ENCODE measurements around the gene C4BPA.

C4BPA gene

DNA sequence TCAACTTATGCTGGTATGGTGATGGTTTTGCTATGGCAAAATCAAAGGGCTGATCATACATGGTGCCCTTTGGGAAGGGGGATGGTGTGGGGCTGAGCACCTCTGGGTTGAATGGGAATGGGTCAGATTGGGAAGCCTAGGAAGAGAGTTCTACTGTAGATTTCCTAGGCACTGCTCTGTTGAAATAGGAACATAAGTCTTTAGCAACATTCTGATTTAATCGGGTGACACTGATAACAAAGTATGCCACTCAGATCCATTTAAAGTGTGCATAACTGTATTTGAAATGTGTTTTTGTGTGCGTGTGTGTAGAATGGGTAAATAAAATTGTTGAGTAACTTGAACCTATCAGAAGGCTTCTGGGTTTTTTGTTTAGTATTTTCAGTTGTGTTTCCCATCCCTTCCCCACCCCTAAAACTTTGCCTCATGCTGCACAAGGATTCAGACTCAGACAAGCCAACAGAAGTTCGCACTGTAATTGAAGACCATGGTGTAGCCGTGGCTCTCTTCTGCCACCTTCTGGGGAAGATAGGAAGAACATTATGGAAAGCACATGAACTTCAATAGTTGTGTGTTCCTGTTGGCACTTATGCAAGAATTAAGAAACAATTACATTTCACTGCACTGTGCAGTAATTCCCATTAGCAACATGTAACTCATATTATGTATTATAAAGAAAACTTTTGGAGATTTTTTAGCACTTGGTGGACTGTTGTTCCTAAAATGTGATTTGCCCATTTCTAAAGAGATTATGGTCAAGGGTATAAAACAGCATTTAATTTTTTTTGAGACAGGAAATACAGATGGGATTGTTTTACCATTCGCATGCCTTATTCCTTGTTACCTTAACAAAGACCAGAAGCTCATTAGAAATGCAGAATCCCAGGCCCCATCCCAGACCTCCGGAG is 26.3 kb upstream of the C4BPA start:
- Histone ChIP-seq H3K27me3 (ENCODE audit: insufficient read depth, low read length, poor library complexity, severe bottlenecking) (no peaks in the 10 kb centered on the region), H3K4me1 (ENCODE audit: insufficient read depth, low read length, poor library complexity, severe bottlenecking) (no peaks in the 10 kb centered on the region), H3K4me3 (ENCODE audit: low read length, poor library complexity, severe bottlenecking) (no peak overlapping the region), H3K36me3 (ENCODE audit: insufficient read depth, low read length) (no peaks in the 10 kb centered on the region), H3F3A (ENCODE audit: low read depth) (no peaks in the 10 kb centered on the region), H2AFZ (ENCODE audit: low read length) (no peak overlapping the region), H3K9me2 (replicated peaks; ENCODE audit: low read depth, low read length) (no peaks in the 10 kb centered on the region), H3K9me3 (ENCODE audit: insufficient read depth, low read depth, low read length) (no peaks in the 10 kb centered on the region), H4K20me1 (ENCODE audit: insufficient read depth, low read length, poor library complexity, severe bottlenecking) (no peaks in the 10 kb centered on the region), H3K9ac (ENCODE audit: low read depth, low read length, poor library complexity, severe bottlenecking) (no peak overlapping the region), H3K4me2 (ENCODE audit: low read depth, low read length, poor library complexity, severe bottlenecking) (no peak overlapping the region), H3K79me2 (ENCODE audit: insufficient read depth, low read length) (no peaks in the 10 kb centered on the region)
- TF ChIP-seq CTCF (conservative IDR thresholded peaks at IDR 0.05; ENCODE audit: low read length) (peak; percentile 90), EZH2phosphoT487 (IDR thresholded peaks at IDR 0.05; ENCODE audit: borderline replicate concordance) (no peak)

- no peaks in the 10 kb centered on the region for H3K9me3 ChIP-seq (ENCODE audit: insufficient read depth, low read depth, low read length)
- H3K36me3 ChIP-seq (ENCODE audit: insufficient read depth, low read length) = no peaks in the 10 kb centered on the region
- H4K20me1 ChIP-seq (ENCODE audit: insufficient read depth, low read length, poor library complexity, severe bottlenecking) = no peaks in the 10 kb centered on the region
- no peaks in the 10 kb centered on the region for H3K4me1 ChIP-seq (ENCODE audit: insufficient read depth, low read length, poor library complexity, severe bottlenecking)
- H3K9ac ChIP-seq (ENCODE audit: low read depth, low read length, poor library complexity, severe bottlenecking) = no peak overlapping the region
- no peak overlapping the region for H3K4me2 ChIP-seq (ENCODE audit: low read depth, low read length, poor library complexity, severe bottlenecking)
- H3F3A ChIP-seq (ENCODE audit: low read depth) = no peaks in the 10 kb centered on the region
- H3K4me3 ChIP-seq (ENCODE audit: low read length, poor library complexity, severe bottlenecking) = no peak overlapping the region
- H2AFZ ChIP-seq (ENCODE audit: low read length) = no peak overlapping the region
- no peaks in the 10 kb centered on the region for H3K9me2 ChIP-seq (replicated peaks; ENCODE audit: low read depth, low read length)
- H3K27me3 ChIP-seq (ENCODE audit: insufficient read depth, low read length, poor library complexity, severe bottlenecking) = no peaks in the 10 kb centered on the region
- TF ChIP-seq CTCF (conservative IDR thresholded peaks at IDR 0.05; ENCODE audit: low read length) (no peak), EZH2phosphoT487 (IDR thresholded peaks at IDR 0.05; ENCODE audit: borderline replicate concordance) (no peak)
- no peaks in the 10 kb centered on the region for H3K79me2 ChIP-seq (ENCODE audit: insufficient read depth, low read length)
These were observed 25.4 kb upstream of the C4BPA start for GRCh38 chr1:207078578-207079132.

GRCh38 chr1:207079706-207080241 is 24.3 kb upstream of the C4BPA start:
- H3K4me2 ChIP-seq (ENCODE audit: low read depth, low read length, poor library complexity, severe bottlenecking) = no peak overlapping the region
- H4K20me1 ChIP-seq (ENCODE audit: insufficient read depth, low read length, poor library complexity, severe bottlenecking) = no peaks in the 10 kb centered on the region
- H3K9ac ChIP-seq (ENCODE audit: low read depth, low read length, poor library complexity, severe bottlenecking) = no peak overlapping the region
- H3K36me3 ChIP-seq (ENCODE audit: insufficient read depth, low read length) = no peaks in the 10 kb centered on the region
- H3K79me2 ChIP-seq (ENCODE audit: insufficient read depth, low read length) = no peaks in the 10 kb centered on the region
- no peaks in the 10 kb centered on the region for H3K9me3 ChIP-seq (ENCODE audit: insufficient read depth, low read depth, low read length)
- no peak for TF ChIP-seq CTCF (conservative IDR thresholded peaks at IDR 0.05; ENCODE audit: low read length)
- no peak for TF ChIP-seq EZH2phosphoT487 (IDR thresholded peaks at IDR 0.05; ENCODE audit: borderline replicate concordance)
- no peaks in the 10 kb centered on the region for H3K9me2 ChIP-seq (replicated peaks; ENCODE audit: low read depth, low read length)
- no peak overlapping the region for H3K4me3 ChIP-seq (ENCODE audit: low read length, poor library complexity, severe bottlenecking)
- no peaks in the 10 kb centered on the region for H3F3A ChIP-seq (ENCODE audit: low read depth)
- H3K4me1 ChIP-seq (ENCODE audit: insufficient read depth, low read length, poor library complexity, severe bottlenecking) = no peaks in the 10 kb centered on the region
- no peak overlapping the region for H2AFZ ChIP-seq (ENCODE audit: low read length)
- H3K27me3 ChIP-seq (ENCODE audit: insufficient read depth, low read length, poor library complexity, severe bottlenecking) = no peaks in the 10 kb centered on the region
